ENCODE measurements around the gene ARRDC3.
"Not testable (repeated sequence)": the region's sequence is repeated elsewhere in the genome, so short reads cannot be mapped to it uniquely, and the experiment has no call there.

Gene ARRDC3

DNA sequence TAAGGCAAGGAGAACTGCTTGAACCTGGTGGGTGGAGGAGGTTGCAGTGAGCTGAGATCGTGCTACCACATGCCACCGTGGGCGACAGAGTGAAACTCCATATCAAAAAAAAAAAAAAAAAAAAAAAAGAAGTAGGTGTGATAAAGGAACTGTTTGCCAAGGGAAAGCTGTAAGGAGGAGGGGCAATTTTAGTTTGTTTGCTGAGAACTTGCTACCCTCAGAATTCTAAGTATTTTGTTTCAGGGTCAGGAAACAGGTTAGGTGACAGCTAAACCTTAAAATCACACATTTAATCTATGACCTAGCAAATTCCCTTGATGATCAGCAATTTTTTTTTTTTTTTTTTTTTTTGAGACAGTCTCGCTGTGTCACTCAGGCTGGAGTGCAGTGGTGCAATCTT lies 7.2 kb upstream of the ARRDC3 start:
- Histone ChIP-seq H3K27me3 (replicated peaks) (no peaks in the 10 kb centered on the region), H3K4me3 (ENCODE audit: low read depth, low read length) (no peak overlapping the region), H3K36me3 (replicated peaks) (no peaks in the 10 kb centered on the region), H3K27ac (no peak overlapping the region)
- in situ Hi-C loops (cut with HindIII; ENCODE audit: low pct_ligation_motif_present, low sequenced_read_pairs) = no loop called here
- DNase-seq = no peak
- TF ChIP-seq, protein P1, sequence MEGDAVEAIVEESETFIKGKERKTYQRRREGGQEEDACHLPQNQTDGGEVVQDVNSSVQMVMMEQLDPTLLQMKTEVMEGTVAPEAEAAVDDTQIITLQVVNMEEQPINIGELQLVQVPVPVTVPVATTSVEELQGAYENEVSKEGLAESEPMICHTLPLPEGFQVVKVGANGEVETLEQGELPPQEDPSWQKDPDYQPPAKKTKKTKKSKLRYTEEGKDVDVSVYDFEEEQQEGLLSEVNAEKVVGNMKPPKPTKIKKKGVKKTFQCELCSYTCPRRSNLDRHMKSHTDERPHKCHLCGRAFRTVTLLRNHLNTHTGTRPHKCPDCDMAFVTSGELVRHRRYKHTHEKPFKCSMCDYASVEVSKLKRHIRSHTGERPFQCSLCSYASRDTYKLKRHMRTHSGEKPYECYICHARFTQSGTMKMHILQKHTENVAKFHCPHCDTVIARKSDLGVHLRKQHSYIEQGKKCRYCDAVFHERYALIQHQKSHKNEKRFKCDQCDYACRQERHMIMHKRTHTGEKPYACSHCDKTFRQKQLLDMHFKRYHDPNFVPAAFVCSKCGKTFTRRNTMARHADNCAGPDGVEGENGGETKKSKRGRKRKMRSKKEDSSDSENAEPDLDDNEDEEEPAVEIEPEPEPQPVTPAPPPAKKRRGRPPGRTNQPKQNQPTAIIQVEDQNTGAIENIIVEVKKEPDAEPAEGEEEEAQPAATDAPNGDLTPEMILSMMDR (IDR thresholded peaks at IDR 0.05; ENCODE audit: low read depth, low read length, missing control alignments) = no peak

DNA sequence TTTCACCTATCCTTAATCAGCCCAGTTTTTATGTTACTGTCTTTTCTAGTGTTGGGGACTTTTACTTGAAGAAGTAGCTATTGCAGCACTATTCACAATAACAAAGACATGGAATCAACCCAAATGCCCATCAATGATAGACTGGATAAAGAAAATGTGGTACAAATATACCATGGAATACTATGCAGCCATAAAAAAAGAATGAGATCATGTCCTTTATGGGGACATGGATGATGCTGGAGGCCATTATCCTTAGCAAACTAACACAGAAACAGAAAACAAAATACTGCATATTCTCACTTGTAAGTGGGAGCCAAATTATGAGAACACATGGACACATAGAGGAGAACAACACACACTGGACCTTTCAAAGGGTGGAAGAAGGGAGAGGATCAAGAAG lies 6.4 kb upstream of the ARRDC3 start:
- in situ Hi-C loops (cut with HindIII; ENCODE audit: low pct_ligation_motif_present, low sequenced_read_pairs); DNase-seq; H3K27me3 ChIP-seq (replicated peaks); H3K27ac ChIP-seq; H3K36me3 ChIP-seq (replicated peaks); H3K4me3 ChIP-seq (ENCODE audit: low read depth, low read length): not testable (repeated sequence)

DNA sequence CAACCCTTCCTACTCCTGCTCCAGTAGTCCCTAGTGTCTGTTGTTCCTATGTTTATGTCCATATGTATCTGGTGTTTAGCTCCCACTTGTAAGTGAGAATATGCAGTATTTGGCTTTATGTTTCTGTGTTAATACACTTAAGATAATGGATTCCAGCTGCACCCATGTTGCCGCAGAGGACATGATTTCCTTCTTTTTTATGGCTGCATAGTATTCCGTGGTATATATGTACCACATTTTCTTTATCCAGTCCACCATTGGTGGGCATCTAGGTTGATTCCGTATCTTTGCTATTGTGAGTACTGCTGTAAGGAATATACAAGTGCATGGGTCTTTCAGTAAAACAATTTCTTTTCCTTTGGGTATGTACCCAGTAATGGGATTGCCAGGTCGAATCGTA lies 5.2 kb upstream of the ARRDC3 start:
- in situ Hi-C loops (cut with HindIII; ENCODE audit: low pct_ligation_motif_present, low sequenced_read_pairs) = no loop called here
- no peaks in the 10 kb centered on the region for H3K27me3 ChIP-seq (replicated peaks)
- H3K4me3 ChIP-seq (ENCODE audit: low read depth, low read length) = no peak overlapping the region
- TF ChIP-seq, protein P1 (IDR thresholded peaks at IDR 0.05; ENCODE audit: low read depth, low read length, missing control alignments) = no peak
- no peaks in the 10 kb centered on the region for H3K36me3 ChIP-seq (replicated peaks)
- no peak overlapping the region for H3K27ac ChIP-seq
- no peak for DNase-seq

DNA sequence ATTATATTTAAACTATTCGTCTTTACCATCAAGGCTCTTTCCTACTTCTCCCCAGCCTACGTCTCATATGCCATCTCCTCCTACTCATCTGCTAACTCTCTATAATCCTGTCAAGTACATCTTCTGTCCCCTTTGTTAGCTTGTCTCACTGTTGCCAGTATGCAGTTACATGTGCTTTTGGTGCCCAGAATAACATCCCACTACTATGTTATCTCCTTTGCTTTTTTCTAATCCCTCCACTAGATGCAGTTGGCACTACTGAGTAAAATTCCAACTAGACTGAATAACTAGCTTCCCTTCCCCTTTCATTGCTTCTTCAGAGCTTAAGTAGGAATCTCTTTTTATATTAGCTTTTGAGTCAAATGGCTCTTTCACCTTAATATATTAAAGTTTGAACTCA lies 3.0 kb upstream of the ARRDC3 start:
- no peak for DNase-seq
- no peaks in the 10 kb centered on the region for H3K36me3 ChIP-seq (replicated peaks)
- H3K27me3 ChIP-seq (replicated peaks) = no peaks in the 10 kb centered on the region
- in situ Hi-C loops (cut with HindIII; ENCODE audit: low pct_ligation_motif_present, low sequenced_read_pairs) = no loop called here
- H3K4me3 ChIP-seq (ENCODE audit: low read depth, low read length) = no peak overlapping the region
- TF ChIP-seq, protein P1 (IDR thresholded peaks at IDR 0.05; ENCODE audit: low read depth, low read length, missing control alignments) = no peak
- no peak overlapping the region for H3K27ac ChIP-seq

DNA sequence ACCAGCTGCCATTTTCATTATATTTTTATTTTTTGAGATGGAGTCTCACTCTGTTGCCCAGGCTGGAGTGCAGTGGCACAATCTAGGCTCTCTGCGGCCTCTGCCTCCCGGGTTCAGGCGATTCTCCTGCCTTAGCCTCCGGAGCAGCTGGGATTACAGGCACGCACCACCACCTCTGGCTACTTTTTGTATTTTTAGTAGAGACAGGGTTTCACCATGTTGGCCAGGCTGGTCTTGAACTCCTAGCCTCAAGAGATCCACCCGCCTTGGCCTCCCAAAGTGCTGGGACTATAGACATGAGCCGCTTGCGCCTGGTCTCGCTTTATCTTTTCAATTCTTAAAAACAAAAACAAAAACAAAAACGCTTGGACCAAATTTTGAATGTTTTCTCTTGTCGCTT lies 2.5 kb upstream of the ARRDC3 start:
- DNase-seq; H3K4me3 ChIP-seq (ENCODE audit: low read depth, low read length); H3K27ac ChIP-seq; H3K27me3 ChIP-seq (replicated peaks); in situ Hi-C loops (cut with HindIII; ENCODE audit: low pct_ligation_motif_present, low sequenced_read_pairs); H3K36me3 ChIP-seq (replicated peaks): not testable (repeated sequence)

DNA sequence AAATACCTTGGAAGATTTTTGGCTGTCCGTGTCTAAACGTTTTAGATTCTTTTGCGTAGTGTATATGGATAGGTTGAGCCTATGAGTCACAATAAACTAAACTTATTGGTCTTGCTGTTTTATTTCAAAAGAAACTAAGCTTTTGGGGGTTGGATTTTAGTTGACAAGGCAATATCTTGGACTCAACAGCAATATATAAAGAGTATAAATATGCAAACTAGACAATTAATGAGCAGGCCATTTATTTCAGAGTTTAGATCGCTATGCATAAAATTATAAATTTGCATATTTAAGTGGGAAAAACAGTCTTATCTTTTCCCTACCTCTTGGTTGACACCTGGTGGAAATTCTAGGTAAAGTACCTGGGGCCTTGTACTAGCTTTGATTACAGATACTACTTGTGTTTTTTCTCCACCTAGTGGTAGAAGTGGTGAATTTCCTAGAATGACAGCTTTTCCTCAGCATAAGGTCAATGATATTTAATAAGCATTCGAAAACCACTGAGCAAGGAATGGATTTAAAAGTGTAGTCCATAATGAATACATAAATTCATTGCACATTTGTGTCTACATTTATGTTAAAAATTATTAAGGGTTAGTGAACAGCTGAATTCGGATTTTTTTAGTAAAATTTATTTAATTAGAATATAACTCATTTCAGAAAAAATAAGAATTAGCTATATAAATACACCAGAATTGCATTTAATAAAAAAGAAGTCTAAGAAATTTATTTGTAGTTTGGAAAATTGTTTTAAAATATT lies 1.7 kb upstream of the ARRDC3 start:
- peak overlapping the region; percentile 99 for H3K27ac ChIP-seq
- DNase-seq = peak; percentile 78
- TF ChIP-seq, protein P1 (IDR thresholded peaks at IDR 0.05; ENCODE audit: low read depth, low read length, missing control alignments) = peak; percentile 66
- in situ Hi-C loops (cut with HindIII; ENCODE audit: low pct_ligation_motif_present, low sequenced_read_pairs) = no loop called here
- H3K27me3 ChIP-seq (replicated peaks) = no peaks in the 10 kb centered on the region
- no peaks in the 10 kb centered on the region for H3K36me3 ChIP-seq (replicated peaks)
- peak overlapping the region; percentile 80 for H3K4me3 ChIP-seq (ENCODE audit: low read depth, low read length)

DNA sequence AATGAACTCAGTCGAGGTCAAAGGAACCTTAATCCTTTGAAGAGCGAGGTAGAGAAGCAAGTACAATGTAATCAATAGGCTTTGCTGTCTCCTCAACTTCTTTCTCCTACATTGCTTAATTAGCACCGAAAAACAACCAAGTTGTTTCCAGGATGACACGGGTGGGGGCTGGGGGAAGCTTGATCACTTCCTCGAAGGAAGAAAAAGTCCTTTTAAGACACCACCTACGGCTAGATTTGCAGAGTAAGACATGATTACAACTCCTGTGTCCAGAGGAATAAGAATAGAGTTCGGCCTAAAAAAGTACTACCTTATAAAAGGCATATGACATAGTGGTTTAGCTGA lies 811 bp upstream of the ARRDC3 start:
- no peaks in the 10 kb centered on the region for H3K27me3 ChIP-seq (replicated peaks)
- in situ Hi-C loops (cut with HindIII; ENCODE audit: low pct_ligation_motif_present, low sequenced_read_pairs) = no loop called here
- TF ChIP-seq, protein P1 (IDR thresholded peaks at IDR 0.05; ENCODE audit: low read depth, low read length, missing control alignments) = no peak
- no peak for DNase-seq
- no peaks in the 10 kb centered on the region for H3K36me3 ChIP-seq (replicated peaks)
- H3K27ac ChIP-seq = peak overlapping the region; percentile 99
- peak overlapping the region; percentile 80 for H3K4me3 ChIP-seq (ENCODE audit: low read depth, low read length)

All from brain microvascular endothelial cell (primary cell).